ENCODE data around the gene UCMA.
"Not testable (repeated sequence)": the region's sequence is repeated elsewhere in the genome, so short reads cannot be mapped to it uniquely, and the experiment has no call there.

Gene UCMA

GRCh38 chr10:13234172-13234571 is at the start of gene UCMA:
UCMA (minus strand) TSS chr10:13234374; CDS start chr10:13234258, 116 bp downstream.
- H3K4me3 ChIP-seq (ENCODE audit: control insufficient read depth, low read depth, low read length) = no peak within 1 kb of the TSS
- DNase-seq (ENCODE audit: low read depth) = no peak
- TF ChIP-seq CTCF (conservative IDR thresholded peaks at IDR 0.05; ENCODE audit: control insufficient read depth, insufficient read depth, low read depth, low read length) = no peak

- DNase-seq (ENCODE audit: low read depth); H3K4me3 ChIP-seq (ENCODE audit: control insufficient read depth, low read depth, low read length): not testable (repeated sequence)
Observed at GRCh38 chr10:13282348-13282747, 48.2 kb upstream of the UCMA start.

- no peak overlapping the region for H3K4me3 ChIP-seq (ENCODE audit: control insufficient read depth, low read depth, low read length)
- peak; percentile 28 for DNase-seq (ENCODE audit: low read depth)
- TF ChIP-seq CTCF (conservative IDR thresholded peaks at IDR 0.05; ENCODE audit: control insufficient read depth, insufficient read depth, low read depth, low read length) = peak; percentile 21
Observed at GRCh38 chr10:13276749-13277365, 42.7 kb upstream of the UCMA start.

GRCh38 chr10:13276146-13276545 is 42.0 kb upstream of the UCMA start:
- not testable (repeated sequence) for H3K4me3 ChIP-seq (ENCODE audit: control insufficient read depth, low read depth, low read length); DNase-seq (ENCODE audit: low read depth)

GRCh38 chr10:13272164-13272571 is 38.0 kb upstream of the UCMA start:
- DNase-seq (ENCODE audit: low read depth) = peak; percentile 24
- no peak for TF ChIP-seq CTCF (conservative IDR thresholded peaks at IDR 0.05; ENCODE audit: control insufficient read depth, insufficient read depth, low read depth, low read length)
- no peak overlapping the region for H3K4me3 ChIP-seq (ENCODE audit: control insufficient read depth, low read depth, low read length)

GRCh38 chr10:13271552-13272163 is 37.5 kb upstream of the UCMA start:
- peak; percentile 8 for DNase-seq (ENCODE audit: low read depth)
- H3K4me3 ChIP-seq (ENCODE audit: control insufficient read depth, low read depth, low read length) = no peak overlapping the region
- peak; percentile 39 for TF ChIP-seq CTCF (conservative IDR thresholded peaks at IDR 0.05; ENCODE audit: control insufficient read depth, insufficient read depth, low read depth, low read length)

- no peak for TF ChIP-seq CTCF (conservative IDR thresholded peaks at IDR 0.05; ENCODE audit: control insufficient read depth, insufficient read depth, low read depth, low read length)
- DNase-seq (ENCODE audit: low read depth) = peak; percentile 53
- no peak overlapping the region for H3K4me3 ChIP-seq (ENCODE audit: control insufficient read depth, low read depth, low read length)
Observed at GRCh38 chr10:13270877-13271551, 36.8 kb upstream of the UCMA start.

Measured in fibroblast of mammary gland (primary cell).